HG03558 (cell line): ENCODE results near the gene SUSD6.
"Not testable (repeated sequence)": the region's sequence is repeated elsewhere in the genome, so short reads cannot be mapped to it uniquely, and the experiment has no call there.

Experiments used
- ATAC-seq: cut with Tn5 transposase; IDR thresholded peaks from one replicate; pipeline ENCODE4 v1.9.1; 2021; ENCODE audit warnings: moderate number of reproducible peaks; ENCODE audit not compliant: unreplicated experiment; ENCODE audit errors: extremely low read depth

Gene SUSD6

GRCh38 chr14:69644814-69645213, 33.4 kb downstream of the SUSD6 start:
- ATAC-seq = no peak

GRCh38 chr14:69647213-69647612, 35.8 kb downstream of the SUSD6 start:
- no peak for ATAC-seq

DNA sequence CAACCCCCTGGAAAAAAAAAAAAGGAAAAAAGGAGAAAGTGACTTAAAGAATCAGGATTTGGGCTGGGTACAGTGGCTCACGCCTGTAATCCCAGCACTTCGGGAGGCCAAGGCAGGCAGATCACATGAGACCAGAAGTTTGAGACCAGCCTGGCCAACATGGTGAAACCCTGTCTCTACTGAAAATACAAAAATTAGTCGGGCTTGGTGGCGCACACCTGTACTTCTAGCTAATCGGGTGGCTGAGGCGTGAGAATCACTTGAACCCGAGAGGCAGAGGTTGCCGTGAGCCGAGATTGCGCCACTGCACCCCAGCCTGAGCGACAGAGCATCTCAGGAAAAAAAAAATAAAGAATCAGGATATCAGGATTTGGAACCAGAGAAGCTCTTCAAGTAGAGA, 36.2 kb downstream of the SUSD6 start:
- not testable (repeated sequence) for ATAC-seq

- ATAC-seq = no peak
Observed at GRCh38 chr14:69648480-69649451, 37.4 kb downstream of the SUSD6 start.

DNA sequence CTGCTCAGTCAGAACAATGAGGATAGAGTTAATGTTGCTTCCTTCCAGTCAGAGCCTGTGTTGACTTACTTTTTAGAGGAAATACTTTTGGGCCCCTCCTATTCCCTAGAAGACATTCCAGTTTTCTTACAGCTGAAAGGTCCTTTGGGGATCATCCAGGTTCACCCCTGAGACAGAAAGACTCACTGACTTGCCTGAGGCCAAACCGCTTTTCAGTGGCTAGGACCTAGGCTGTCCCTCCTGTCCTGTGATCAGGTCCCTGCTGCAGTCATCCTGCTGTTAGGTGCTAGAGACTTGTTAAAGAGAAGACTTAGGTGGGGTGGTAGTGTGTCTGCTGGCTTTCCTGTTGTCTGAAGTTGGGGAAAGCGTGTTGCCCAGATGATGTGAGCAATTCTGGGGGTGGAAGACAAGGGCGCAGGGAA, 39.6 kb downstream of the SUSD6 start:
- no peak for ATAC-seq

GRCh38 chr14:69651664-69652063, 40.3 kb downstream of the SUSD6 start:
- no peak for ATAC-seq

DNA sequence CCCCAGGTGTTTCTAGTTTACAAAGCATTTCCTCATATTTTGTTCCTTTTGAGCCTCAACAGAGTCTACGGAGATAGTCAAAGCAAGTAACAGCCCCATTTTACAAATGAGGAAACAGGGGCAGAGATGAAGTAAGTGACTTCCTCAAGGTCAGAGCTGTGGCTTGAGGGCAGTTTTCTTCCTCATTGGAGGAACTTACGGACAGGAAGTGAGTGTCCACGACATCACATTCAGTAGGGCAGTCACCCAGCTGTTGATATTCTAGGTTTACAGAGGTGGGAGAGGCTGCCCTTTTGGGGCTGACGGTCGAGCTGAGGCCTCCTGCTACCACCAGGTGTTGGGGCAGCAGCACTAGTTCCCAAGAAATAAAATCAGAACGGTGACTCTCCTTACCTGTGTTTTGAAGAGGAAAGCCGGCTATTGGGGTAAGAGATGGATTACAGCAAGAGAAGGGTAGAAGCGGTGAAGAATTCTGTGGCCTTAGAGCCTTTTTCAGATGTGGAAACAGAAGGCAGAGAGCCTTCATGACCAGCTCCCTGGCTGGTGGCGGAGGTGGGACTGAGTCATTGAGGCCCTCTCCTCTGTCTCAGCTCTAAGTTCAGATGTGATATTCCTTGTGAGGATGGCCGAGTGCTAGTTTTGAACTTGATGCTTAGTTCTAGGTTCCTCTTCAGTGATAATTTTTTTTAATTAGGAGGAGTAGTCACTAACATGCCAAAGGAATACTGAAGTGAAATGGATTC, 41.7 kb downstream of the SUSD6 start:
- no peak for ATAC-seq

GRCh38 chr14:69654116-69654515, 42.7 kb downstream of the SUSD6 start:
- ATAC-seq = no peak

DNA sequence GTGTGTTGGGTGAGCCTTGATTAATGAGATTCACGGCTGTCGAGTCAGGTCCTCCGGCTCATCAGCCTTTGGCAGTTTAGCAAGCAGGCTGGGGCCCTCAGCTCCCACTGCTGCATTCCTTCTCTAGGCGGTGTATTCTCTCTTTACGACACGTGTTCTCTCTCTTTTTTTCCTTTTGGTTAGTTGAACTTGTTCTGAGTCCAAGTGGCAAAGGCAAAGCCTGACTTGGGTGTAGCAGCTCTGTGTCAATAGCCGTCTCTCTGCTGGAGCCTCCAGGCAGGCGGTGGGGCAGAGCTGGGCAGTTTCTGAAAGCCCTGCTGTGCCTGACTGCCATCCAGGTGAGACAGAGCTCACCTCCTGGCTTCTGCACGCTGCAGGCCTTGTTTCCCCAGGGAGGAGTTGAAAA, 46.6 kb downstream of the SUSD6 start:
- no peak for ATAC-seq

DNA sequence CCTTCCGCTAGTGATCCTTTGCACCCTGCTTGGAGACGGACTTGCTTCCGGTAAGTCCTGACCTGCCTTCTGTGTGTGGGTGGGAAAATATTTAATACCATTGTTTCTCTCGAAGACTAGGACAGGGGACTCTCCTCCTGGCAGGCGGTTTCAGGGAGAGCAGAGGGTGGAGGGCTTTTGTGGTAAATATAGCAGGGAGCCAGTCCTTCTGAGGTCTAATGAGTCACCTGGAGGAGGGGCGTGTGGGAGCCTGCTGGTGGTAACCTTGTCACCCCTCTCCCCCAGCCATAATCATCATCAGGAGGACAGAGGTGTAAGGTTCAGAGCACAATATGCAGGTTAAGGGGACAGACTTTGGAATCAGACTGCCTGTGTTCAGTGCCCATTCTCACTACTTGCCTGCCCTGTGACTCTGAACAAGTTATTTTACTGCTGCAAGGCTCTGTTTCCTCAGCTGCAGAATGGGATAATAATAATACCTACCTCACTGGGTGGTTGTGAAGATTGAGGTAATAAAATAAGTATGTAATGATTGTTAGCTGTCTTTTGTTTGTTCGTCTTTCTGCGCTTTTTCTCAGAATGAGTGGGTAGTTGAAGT, 47.4 kb downstream of the SUSD6 start:
- no peak for ATAC-seq

- no peak for ATAC-seq
Observed at GRCh38 chr14:69660344-69661193, 49.2 kb downstream of the SUSD6 start.

GRCh38 chr14:69661194-69661537, 49.8 kb downstream of the SUSD6 start:
- no peak for ATAC-seq

GRCh38 chr14:69662636-69663299, 51.4 kb downstream of the SUSD6 start:
- ATAC-seq = no peak

DNA sequence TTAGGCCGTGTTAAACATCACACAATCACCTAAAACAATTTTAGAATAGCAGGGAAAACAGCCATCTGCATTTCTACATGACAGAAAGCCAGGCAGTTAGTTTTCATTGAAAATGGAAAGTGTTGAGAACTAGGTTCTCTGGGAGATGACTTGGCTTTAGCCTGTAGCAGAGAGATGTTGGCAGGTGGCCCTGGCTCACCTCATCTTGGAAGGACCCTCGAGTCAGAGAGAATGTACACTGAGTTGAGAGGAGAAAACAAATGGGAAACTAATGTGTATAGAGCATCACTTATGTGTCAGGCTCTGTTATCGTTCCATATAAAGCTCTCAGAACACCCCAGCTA, 51.9 kb downstream of the SUSD6 start:
- ATAC-seq = no peak

DNA sequence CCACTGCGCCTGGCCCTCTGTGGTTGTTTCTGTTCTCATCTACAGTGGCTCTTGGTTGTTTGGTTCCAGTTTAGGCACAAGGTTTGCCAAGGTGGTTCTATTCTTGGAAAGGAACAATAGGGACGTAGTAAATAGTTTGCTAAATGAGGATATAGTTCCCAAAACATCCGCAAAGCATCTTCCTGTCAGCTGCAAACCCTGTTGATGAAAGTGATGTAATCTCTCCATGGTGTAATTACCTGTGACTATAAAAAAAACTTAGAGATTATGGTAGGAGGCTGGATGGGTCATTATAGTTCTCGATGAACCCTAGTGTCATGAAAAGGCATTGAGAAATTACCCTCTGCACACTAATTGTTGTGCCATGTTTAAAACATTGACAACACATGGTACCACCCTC, 52.9 kb downstream of the SUSD6 start:
- ATAC-seq = no peak

DNA sequence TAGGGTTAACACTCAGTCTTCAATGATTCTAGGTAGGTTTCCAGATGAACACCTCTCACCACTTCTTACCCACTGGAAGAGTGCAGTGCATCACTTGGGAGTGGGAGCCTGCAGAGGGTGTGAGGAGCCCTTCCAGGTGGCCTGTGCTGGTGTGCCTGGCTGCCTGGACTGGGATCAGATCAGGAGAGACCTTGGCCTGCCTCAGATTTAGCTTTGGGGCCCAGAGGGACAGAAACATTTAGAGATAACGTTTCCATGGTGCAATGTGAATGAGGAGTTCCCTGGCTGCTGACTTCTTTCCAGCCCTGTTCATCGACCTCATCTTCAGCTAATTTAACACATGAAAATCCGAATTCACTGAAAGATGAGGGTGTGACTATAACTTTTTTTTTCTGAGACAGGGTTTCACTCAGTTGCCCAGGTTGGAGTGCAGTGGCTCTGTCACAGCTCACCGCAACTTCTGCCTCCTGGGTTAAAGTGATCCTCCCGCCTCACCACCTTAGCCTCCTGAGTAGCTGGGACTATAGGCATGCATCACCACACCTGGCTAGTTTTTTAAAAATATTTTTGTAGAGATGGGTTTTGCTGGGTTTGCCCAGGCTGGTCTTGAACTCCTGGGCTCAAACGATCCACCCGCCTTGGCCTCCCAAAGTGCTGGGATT, 53.6 kb downstream of the SUSD6 start:
- ATAC-seq = no peak

DNA sequence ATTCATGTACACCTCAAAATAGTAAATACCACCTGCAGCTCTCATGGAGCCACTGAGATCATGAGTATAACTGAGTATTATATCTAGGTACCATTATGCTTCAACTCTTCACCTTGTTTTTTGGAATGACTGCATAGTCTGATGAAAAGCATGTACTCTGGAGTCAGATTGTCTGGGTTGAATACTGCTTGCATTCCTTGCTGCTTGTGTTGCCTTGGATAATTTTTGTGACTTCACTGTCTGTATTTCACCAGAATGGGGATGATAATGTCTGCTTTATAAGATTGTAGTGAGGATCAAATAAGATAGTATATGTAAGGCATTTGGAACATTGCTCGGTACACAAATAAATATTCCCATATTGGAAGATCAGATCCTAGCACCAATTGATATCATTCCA, 54.2 kb downstream of the SUSD6 start:
- ATAC-seq = no peak

GRCh38 chr14:69666112-69666511, 54.7 kb downstream of the SUSD6 start:
- no peak for ATAC-seq

- no peak for ATAC-seq
Observed at GRCh38 chr14:69666690-69667211, 55.4 kb downstream of the SUSD6 start.
